ENCODE results near the gene CELA3A. TPM values are rescaled to one million over a fixed set of nuclear protein-coding genes. Genes with fewer than 3 reads are reported as not detected.
A peak's percentile ranks its signal among the peaks of the same experiment; 100 is the strongest.

CELA3A gene
- total and polyA plus RNA-seq, 2 of the 13 experiments (the other 11 are each of a cell fraction or from before 2014, with no cell fraction given): 0.09 TPM; not detected in 1

DNA sequence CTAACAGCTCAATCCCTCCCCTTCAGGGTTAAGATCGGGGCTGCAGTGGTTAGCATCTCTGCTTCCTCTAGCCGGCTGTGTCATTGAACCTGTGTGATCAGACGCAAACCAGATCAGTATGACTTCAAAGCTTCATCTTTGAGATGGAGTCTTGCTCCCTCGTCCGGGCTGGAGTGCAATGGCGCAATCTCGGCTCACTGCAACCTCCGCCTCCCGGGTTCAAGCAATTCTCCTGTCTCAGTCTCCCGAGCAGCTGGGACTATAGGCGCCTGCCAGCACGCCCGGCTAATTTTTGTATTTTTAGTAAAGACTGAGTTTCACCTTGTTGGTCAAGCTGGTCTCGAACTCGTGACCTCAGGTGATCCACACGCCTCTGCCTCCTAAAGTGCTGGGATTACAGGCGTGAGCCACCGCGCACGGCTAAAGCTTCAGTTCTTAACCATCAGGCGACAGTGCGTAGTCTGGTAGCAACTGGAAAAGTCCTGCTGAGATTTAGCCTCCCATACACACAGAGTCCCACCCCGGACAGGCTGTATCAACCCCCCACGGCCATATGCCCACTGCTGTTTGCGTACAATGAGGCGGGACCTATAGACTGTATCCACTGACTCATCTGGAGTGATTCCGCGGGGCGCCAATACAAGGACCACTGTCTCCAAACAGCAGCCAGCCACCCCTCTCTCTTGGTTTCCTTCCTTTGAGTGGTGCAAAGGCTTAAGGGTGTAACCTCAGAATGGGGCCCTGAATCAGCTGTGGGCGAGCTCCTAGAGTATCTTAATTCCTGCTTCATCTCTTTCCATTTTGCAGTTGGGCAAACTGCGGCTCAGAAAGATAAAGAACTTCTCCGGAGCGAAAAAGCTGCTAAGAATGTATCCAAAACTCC is 23.3 kb downstream of the CELA3A start (continued):
- no peak for TF ChIP-seq THYN1 (CRISPR knock-in tag; IDR thresholded peaks at IDR 0.05; ENCODE audit: borderline replicate concordance, low read depth)
- TF ChIP-seq ZFP62 (CRISPR knock-in tag; IDR thresholded peaks at IDR 0.05): no peak
- no peak; the same call in 1 of the 2 replicates for TF ChIP-seq SALL1 (CRISPR knock-in tag; IDR thresholded peaks at IDR 0.05)
- TF ChIP-seq TCF7L2 (IDR thresholded peaks at IDR 0.05; ENCODE audit: low read depth, low read length): no peak
- TF ChIP-seq ZBTB3 (CRISPR knock-in tag; IDR thresholded peaks at IDR 0.05; ENCODE audit: borderline replicate concordance, low read depth): no peak
- no peak for TF ChIP-seq NFE2L2 (IDR thresholded peaks at IDR 0.05; ENCODE audit: low read length)
- TF ChIP-seq, protein P1, sequence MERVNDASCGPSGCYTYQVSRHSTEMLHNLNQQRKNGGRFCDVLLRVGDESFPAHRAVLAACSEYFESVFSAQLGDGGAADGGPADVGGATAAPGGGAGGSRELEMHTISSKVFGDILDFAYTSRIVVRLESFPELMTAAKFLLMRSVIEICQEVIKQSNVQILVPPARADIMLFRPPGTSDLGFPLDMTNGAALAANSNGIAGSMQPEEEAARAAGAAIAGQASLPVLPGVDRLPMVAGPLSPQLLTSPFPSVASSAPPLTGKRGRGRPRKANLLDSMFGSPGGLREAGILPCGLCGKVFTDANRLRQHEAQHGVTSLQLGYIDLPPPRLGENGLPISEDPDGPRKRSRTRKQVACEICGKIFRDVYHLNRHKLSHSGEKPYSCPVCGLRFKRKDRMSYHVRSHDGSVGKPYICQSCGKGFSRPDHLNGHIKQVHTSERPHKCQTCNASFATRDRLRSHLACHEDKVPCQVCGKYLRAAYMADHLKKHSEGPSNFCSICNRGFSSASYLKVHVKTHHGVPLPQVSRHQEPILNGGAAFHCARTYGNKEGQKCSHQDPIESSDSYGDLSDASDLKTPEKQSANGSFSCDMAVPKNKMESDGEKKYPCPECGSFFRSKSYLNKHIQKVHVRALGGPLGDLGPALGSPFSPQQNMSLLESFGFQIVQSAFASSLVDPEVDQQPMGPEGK (CRISPR knock-in tag; IDR thresholded peaks at IDR 0.05): no peak
- no peak for TF ChIP-seq ZNF772 (CRISPR knock-in tag; IDR thresholded peaks at IDR 0.05)
- TF ChIP-seq KMT2A (CRISPR knock-in tag; IDR thresholded peaks at IDR 0.05): no peak
- peak; percentile 73 for TF ChIP-seq ZNF747 (CRISPR knock-in tag; IDR thresholded peaks at IDR 0.05; ENCODE audit: borderline replicate concordance)
- TF ChIP-seq, protein P2, sequence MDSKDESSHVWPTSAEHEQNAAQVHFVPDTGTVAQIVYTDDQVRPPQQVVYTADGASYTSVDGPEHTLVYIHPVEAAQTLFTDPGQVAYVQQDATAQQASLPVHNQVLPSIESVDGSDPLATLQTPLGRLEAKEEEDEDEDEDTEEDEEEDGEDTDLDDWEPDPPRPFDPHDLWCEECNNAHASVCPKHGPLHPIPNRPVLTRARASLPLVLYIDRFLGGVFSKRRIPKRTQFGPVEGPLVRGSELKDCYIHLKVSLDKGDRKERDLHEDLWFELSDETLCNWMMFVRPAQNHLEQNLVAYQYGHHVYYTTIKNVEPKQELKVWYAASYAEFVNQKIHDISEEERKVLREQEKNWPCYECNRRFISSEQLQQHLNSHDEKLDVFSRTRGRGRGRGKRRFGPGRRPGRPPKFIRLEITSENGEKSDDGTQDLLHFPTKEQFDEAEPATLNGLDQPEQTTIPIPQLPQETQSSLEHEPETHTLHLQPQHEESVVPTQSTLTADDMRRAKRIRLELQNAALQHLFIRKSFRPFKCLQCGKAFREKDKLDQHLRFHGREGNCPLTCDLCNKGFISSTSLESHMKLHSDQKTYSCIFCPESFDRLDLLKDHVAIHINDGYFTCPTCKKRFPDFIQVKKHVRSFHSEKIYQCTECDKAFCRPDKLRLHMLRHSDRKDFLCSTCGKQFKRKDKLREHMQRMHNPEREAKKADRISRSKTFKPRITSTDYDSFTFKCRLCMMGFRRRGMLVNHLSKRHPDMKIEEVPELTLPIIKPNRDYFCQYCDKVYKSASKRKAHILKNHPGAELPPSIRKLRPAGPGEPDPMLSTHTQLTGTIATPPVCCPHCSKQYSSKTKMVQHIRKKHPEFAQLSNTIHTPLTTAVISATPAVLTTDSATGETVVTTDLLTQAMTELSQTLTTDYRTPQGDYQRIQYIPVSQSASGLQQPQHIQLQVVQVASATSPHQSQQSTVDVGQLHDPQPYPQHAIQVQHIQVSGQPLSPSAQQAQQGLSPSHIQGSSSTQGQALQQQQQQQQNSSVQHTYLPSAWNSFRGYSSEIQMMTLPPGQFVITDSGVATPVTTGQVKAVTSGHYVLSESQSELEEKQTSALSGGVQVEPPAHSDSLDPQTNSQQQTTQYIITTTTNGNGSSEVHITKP (CRISPR knock-in tag; IDR thresholded peaks at IDR 0.05; ENCODE audit: low read depth): no peak
- TF ChIP-seq, protein P3, sequence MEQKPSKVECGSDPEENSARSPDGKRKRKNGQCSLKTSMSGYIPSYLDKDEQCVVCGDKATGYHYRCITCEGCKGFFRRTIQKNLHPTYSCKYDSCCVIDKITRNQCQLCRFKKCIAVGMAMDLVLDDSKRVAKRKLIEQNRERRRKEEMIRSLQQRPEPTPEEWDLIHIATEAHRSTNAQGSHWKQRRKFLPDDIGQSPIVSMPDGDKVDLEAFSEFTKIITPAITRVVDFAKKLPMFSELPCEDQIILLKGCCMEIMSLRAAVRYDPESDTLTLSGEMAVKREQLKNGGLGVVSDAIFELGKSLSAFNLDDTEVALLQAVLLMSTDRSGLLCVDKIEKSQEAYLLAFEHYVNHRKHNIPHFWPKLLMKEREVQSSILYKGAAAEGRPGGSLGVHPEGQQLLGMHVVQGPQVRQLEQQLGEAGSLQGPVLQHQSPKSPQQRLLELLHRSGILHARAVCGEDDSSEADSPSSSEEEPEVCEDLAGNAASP (CRISPR knock-in tag; IDR thresholded peaks at IDR 0.05; ENCODE audit: borderline replicate concordance): no peak
- TF ChIP-seq ZNF263 (CRISPR knock-in tag; IDR thresholded peaks at IDR 0.05): no peak
- TF ChIP-seq TRIM24 (CRISPR knock-in tag; IDR thresholded peaks at IDR 0.05): no peak
- TF ChIP-seq NBN (conservative IDR thresholded peaks at IDR 0.05): no peak
- TF ChIP-seq, protein P4, sequence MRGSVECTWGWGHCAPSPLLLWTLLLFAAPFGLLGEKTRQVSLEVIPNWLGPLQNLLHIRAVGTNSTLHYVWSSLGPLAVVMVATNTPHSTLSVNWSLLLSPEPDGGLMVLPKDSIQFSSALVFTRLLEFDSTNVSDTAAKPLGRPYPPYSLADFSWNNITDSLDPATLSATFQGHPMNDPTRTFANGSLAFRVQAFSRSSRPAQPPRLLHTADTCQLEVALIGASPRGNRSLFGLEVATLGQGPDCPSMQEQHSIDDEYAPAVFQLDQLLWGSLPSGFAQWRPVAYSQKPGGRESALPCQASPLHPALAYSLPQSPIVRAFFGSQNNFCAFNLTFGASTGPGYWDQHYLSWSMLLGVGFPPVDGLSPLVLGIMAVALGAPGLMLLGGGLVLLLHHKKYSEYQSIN (CRISPR knock-in tag; IDR thresholded peaks at IDR 0.05; ENCODE audit: borderline replicate concordance): no peak
- TF ChIP-seq, protein P5, sequence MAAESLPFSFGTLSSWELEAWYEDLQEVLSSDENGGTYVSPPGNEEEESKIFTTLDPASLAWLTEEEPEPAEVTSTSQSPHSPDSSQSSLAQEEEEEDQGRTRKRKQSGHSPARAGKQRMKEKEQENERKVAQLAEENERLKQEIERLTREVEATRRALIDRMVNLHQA (CRISPR knock-in tag; IDR thresholded peaks at IDR 0.05): no peak
- TF ChIP-seq ZNF780A (CRISPR knock-in tag; IDR thresholded peaks at IDR 0.05): no peak
